ENCODE results near the gene RPN2.

Gene RPN2

GRCh38 chr20:37243937-37244571 lies 64.9 kb downstream of the RPN2 start:
- DNase-seq: peak in 1 of 2 donors; percentile 16

GRCh38 chr20:37244572-37244957 lies 65.4 kb downstream of the RPN2 start:
- DNase-seq: no peak

DNA sequence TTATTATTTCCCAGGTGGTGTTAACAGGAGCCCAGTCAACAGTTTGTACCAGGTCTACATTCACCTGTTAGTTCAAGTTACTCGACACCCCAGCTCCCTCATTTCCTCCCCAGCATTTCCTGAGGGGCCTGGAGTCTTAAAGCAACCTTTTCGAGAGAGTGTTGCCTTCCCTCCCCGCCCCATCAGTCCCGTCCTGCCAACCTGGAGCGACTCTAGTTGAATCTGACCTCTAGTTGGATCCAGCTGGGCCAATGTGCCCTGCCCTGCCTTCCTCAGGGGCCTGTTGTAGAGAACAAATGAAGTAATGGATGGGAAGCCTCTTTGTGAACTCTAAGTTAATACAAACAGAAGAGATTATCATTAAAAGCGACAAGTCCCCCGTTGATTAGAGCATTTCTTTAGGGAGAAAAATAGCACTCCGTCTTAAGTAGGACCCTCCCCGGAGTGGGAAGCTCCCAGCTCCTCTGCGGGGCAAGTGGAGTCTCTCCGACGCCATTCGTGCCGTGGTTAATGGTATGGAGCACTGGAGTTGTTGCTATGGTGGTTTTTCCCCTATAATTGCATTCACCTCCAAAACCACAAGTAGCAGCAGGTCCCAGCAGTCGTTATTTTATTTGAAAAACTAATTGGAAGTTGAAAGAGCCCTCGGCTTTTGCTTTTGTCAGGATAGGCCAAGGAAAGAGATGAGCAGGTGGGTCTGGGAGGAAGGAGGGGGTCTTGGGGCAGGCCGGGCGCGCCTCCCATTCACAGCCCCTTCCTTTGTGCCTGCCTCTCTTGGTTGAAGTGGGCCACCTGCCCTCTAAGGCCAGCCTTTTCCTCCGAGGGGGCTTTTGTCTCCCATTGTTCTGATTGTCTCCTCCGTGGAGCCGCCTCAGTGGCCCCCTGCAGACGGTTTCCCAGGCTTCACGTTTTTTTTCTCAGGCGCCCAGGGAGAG lies 66.4 kb downstream of the RPN2 start:
- no peak for DNase-seq

- no peak for DNase-seq
Observed at GRCh38 chr20:37246736-37247135, 67.6 kb downstream of the RPN2 start.

DNA sequence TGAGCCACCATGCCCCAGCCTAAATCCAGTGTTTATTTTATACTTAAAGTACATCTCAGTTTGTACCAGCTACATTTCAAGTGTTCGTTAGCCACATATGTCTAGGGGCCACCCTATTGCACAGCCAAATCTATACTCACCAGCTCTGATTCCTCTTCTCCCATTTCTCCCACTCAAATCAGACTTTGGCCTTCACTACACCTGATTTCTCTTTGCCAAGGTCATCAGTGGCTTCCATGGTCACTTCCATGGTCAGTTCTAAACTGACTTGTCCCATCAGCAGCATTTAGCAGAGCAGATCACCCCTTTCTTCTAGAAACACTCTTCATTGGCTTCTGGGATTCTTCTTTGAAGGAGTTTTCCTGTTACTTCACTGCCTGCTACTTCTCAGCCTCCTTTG lies 68.4 kb downstream of the RPN2 start:
- no peak for DNase-seq

GRCh38 chr20:37249304-37249703 lies 70.2 kb downstream of the RPN2 start:
- DNase-seq: no peak

DNA sequence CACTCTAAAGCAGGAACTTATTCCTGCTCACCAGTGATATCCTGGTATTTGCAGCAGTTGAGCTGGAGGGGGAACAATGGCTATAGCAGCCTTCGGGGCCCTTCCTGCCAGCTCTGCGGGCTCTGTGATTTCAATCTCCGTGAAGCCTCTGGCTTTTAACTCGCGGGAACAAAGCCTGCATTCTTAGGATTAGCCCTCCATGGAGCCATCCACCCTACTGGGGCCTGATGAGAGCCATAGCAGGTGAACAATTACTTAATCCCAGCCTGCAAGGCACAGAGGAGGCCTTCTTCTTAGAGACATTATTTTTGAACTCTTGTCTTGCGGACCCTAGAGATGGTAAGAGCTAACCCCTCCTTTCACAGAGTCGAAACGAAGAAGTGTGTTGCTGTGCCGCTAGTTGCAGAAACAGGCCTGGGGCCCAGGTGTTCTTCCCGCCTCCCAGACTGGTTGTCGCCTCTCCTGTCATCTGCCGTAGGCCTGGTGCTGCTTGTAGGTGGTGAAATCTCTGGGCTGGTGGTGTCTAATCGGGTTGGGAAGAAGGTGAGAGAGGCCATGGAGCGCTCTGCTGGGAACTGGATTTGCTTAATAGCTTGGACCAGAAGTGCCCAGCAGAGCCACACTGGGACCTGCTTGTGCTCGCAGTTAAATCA lies 72.8 kb downstream of the RPN2 start:
- DNase-seq: peak in 1 of 2 donors; percentile 23

DNA sequence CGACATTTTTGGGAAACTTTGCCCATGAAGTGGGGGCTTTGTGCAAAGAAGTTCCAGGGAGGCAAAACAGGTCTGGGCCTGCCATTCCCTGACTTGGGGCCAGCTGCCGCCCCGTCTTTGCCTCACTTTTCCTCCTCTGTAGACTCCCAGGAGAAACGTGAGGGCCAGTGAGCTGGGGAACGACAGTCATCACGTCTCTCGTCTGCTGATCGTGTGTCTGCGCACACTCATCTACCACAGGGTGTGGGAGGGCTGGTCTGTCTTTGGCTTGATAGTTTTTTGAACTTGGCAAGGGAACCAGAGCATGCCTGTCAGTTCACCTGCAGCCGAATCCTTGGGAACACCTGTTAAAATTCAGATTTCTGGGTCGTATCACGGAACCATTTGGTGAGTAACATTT lies 74.0 kb downstream of the RPN2 start:
- no peak for DNase-seq

DNA sequence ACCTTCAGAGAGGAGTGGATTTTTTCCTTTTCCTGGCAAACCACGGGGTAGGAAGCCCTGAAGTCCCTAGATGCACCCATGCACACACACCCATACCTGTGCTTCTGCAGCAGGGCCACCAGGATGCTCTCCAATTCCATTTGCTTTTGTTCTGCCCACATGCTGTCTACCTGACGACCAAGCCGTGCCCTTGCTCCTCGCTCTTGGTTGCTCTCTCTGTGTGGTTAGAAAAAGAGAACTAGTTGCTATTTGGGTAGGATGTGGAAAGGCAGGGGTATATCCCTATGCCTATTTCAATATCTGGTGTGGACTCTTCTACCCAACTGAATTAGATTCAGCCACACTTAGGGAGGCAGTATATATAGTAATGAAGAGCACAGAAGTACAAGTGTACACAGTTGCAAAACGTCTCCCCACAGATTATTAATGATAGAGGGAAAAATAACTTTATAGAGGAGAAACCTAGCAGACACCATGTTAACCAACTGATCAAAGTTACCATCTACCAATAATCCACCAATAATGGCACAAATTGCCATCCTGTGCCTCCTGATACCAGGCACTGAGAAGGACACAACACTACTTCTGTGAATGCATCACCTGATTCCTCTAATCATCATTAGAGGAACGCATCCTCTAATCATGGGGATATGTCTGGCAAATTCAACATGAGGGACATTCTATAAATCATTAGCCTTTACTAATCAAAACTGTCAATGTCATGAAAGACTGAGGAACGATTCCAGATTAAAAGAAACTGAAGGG lies 75.2 kb downstream of the RPN2 start:
- DNase-seq: no peak

GRCh38 chr20:37256286-37256685 lies 77.2 kb downstream of the RPN2 start:
- no peak for DNase-seq

DNA sequence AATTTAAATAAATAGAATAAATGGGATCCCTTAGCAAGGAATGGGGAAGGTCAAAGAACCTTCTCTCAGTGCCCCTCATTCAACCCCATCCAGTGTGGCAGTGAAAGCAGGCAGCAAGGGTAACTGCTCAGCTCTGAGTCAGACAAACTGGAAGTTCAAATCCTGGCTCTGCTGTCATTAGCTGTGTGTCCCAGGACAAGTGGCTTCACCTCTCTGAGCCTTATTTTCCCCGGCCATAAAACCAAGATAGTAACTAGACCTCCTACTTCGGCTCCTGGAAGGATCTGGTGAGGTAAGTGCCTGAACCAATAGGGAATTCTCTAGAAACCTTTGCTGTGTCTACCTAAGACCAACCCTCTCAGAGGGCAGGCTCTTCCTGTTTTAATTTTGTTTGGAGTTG lies 78.4 kb downstream of the RPN2 start:
- DNase-seq: no peak

- no peak for DNase-seq
Observed at GRCh38 chr20:37257988-37258387, 78.9 kb downstream of the RPN2 start.

GRCh38 chr20:37259031-37259430 lies 79.9 kb downstream of the RPN2 start:
- DNase-seq: no peak

- DNase-seq: no peak
Observed at GRCh38 chr20:37259865-37260264, 80.7 kb downstream of the RPN2 start.

- DNase-seq: no peak
Observed at GRCh38 chr20:37260923-37261322, 81.8 kb downstream of the RPN2 start.

DNA sequence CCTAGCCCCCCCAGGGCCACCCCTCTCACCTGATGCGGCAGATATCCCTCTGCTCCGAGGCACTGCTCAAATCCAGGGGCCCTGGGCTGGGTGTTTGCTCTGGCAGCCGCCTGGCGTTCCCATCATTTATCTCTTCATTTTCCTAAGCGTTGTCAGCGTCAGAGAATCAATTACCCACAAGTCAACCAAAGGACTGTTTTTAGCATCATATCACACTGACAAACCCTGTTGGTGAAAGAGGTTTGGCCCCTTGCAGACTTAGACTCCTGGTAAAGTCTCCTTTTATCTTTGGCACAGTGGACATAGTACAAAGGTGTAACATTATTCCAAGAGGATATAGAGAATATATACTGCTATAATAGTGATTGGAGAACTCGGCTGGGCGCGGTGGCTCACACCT lies 82.6 kb downstream of the RPN2 start, which contains the start of gene GHRH:
Gene GHRH (minus strand): TSS at position 101 of the 400 bp plus-strand sequence. CDS start 4,925 bp downstream, outside the sequence.
- no peak for DNase-seq

GRCh38 chr20:37262505-37262904 lies 83.4 kb downstream of the RPN2 start:
- DNase-seq: no peak

- DNase-seq: no peak
Observed at GRCh38 chr20:37263686-37264085, 84.6 kb downstream of the RPN2 start.

DNA sequence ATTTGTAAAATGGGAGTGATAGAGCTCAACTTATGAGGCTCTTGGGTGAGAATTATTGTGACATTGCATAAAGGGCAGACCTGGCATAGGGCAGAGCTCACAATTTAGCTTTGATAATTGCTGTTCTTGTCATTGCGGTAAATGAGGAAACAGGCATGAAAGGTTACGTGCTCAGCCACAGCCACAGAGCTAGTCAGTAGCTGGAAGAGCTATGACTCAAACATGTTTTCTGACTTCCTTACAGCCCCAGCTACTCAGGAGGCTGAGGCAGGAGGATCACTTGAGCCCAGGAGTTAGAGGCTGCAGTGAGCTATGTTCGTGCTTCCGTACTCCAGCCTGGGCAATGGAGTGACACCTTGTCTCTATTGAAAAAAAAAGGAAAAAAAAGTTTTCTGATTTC lies 86.0 kb downstream of the RPN2 start:
- DNase-seq: no peak

DNA sequence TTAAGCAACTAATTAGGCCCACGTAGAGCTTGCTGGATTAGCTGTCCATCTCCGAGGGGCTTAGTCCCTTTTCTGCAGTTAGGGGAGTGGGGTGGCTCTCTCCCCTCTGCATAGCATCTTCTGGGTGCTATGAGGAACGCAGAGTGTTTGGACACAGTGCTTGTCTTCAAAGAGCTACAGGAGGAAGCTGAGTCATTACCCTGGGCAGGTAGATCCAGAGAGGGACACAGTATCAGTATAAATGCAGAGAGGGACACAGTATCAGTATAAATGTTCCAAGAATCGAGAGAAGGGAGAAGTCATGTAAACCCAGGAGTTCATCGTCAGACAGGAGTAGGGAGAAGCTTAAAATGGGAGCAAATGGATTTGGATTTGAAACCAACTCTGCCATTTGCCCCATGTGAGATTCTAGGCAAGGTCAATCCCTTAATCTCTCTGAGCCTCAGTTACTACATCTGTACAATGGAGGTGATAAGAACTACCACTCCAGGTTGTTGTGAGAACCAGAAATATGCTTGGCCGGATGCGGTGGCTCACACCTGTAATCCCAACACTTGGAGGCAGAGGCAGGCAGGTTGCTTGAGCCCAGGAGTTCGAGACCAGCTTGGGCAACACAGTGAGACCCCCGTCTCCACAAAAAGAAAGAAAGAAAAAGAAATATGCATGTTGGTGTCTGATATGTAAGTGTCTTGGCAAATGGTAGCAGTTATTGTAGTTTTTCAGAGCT lies 88.0 kb downstream of the RPN2 start:
- DNase-seq: no peak

DNA sequence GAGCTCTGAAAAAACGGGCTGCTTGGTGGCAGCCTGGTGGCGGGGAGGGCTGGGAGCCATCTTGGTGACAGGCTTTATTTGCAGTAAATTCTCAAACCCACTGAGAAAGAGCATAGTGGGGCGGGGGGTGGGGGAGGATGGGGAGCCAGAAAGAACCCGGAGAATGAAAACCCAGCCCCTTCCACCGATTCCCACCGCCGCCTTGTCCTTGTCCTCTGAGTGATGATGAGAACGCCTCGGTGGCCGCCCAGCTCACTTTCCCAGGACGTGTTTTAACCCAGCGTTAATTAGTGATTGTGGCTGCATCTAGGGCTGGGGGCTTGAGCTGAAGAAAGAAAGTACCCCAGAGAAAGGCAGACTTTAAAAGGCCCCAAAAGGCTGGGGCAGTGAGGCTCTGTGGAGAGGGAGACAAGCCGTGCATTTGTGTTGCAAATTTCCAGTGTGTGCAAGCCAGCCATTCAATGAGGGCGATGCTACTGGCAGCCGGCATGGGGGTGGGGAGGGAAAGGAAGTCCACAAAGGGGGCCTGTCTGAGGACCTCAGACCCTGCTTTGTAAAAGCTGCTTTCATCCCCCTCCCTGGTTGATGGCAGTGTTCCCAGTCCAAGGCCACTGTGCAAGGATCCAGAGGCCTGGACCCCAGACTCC lies 88.7 kb downstream of the RPN2 start:
- peak in 1 of 2 donors; percentile 21 for DNase-seq
